NAMALWA (cell line): Measurements from ENCODE around the gene KIF25.
A peak's percentile ranks its signal among the peaks of the same experiment; 100 is the strongest.

ENCODE experiments used
- DNase-seq: peaks from one replicate; pipeline ENCODE4 v3.0.0-alpha.2; 2015; ENCODE audit warnings: low spot score

KIF25 gene

DNA sequence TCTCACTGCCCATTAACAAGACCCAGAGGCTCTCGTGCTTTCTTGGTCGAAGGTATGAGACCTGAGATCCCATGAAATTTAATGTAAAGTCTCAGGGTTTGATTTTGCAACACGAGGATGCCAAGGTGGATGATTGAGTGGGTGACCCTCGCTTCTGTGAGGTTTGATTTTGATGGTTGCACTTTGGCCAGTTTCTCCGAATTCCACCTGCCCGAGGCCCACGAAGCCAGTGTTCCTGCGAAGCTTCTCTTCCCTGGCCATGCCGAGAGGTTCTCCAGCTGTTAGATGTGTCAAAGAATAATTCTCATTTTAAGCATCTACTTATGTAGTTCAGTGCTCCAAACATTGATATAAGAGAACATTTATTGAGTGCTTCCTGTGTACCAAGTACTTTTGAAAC lies at the start of gene KIF25:
Gene KIF25, plus strand, starts transcription at position 30 of the 400 bp plus-strand sequence. CDS start 31,915 bp downstream, outside the sequence.
- no peak for DNase-seq

DNA sequence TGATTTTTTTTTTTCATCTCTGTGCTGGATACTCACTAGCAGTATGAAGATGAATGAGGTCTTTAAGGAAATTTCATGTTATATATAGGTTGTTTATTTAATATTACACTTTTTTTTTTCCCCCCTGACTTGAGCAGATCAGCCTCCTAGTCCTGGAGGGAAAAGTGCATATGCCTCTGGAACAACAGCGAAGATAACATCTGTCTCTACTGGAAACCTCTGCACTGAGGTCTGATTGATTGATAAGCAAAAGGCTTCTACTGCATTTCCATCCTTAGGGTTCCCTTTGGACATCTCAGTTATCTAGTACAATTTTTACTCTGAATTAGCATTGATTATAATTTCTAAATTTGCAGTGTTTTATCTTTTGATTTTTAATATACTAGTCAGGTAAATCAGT lies 49.8 kb upstream of the KIF25 start:
- DNase-seq: no peak

- no peak for DNase-seq
Measured at GRCh38 chr6:167948716-167949115, 48.8 kb upstream of the KIF25 start.

DNA sequence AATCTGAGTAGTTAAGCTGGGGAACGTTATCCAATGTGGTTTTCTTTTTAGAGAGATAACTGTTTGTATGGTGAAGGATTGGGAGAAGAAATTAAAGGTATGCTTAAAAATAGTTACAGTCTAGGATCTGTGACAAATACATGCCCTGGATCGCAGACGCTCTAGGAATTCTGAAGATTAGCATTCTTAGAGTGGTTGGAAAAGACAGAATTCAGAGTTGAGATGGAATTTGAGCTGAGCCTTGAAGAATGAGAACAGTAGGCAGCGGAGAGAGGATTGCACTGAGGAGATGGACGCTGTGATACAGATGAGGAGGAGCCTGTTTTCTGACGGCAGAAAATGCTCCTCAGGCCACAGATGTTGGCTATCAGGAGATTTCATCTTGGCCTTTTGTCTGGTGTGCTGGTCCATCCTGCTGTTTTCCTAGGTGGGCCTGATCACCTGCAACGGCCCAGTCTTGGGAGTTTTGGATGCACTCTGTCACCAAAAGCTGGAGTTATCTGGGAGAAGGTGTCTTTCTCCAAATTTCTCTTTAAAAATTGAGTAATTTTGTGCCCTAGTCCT lies 48.3 kb upstream of the KIF25 start:
- no peak for DNase-seq

- DNase-seq: no peak
Measured at GRCh38 chr6:167951781-167952511, 45.5 kb upstream of the KIF25 start.

- no peak for DNase-seq
Measured at GRCh38 chr6:167952512-167952859, 45.0 kb upstream of the KIF25 start.

- DNase-seq: no peak
Measured at GRCh38 chr6:167953551-167953950, 43.9 kb upstream of the KIF25 start.

GRCh38 chr6:167954151-167954550 lies 43.3 kb upstream of the KIF25 start:
- DNase-seq: no peak

- DNase-seq: no peak
Measured at GRCh38 chr6:167956491-167956890, 41.0 kb upstream of the KIF25 start.

DNA sequence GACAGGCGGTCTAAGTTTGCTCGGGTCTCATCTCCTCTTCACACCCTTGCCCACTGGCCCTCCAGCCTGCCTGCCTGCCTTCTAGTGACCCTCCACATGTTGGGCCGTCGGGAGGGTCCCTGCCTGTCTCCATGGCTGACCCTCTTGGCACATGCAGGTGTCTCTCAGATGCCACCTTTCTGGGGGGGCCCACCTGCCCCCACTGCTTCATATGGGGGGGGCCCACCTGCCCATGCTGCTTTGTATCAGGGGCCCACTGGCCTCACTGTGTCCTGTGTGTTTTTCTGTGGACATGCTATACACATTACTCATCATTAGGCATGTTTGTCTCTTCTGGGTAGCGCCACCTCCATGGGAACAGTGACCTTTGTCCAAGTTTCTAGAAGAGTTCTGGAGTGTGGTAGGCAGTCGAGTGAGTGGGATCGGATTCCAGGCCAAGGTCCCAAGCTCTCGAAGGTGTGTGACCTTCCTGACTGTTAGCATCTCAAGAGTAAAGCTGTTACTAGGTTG lies 40.4 kb upstream of the KIF25 start:
- DNase-seq: no peak

- no peak for DNase-seq
Measured at GRCh38 chr6:167957626-167958025, 39.8 kb upstream of the KIF25 start.

DNA sequence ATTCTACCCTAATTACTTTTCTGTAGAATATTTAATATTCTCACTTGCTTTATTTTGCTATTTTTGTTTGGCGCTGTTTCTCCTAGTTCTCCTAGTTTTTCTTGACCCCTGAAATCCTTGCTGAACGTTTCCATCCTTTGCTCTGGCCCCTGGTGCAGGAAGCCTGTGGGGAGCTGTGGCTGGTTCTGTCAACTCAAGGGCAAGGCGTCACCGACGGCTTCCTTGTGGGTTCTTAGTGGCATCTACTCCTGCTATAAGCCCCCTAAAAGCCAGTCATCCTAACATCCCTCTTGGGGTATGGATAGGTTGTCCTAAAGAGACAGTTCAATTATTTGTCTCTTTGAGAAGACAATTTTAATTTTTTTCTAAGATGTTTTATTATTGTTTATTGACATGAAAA lies 36.9 kb upstream of the KIF25 start:
- DNase-seq: no peak

DNA sequence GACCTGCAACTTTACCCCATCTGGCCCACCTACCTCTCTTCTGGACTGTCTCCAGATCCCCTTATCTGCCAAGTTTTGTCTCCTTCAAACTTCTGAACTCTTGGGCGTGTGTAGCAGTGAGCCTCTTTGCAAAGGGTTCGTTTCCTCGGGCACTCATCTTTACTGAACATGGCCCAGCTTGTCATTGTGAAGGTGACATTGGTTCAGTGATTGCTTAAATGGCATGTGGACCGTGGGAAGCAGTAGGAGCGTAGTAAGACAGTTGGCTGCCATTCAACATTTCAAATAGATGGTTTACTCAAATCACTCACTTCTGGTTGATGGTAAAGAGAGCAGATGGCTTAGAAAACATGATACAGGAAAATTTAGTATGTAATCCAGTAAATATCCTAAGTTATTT lies 34.8 kb upstream of the KIF25 start:
- DNase-seq: no peak

- no peak for DNase-seq
Measured at GRCh38 chr6:167963589-167964057, 33.8 kb upstream of the KIF25 start.

DNA sequence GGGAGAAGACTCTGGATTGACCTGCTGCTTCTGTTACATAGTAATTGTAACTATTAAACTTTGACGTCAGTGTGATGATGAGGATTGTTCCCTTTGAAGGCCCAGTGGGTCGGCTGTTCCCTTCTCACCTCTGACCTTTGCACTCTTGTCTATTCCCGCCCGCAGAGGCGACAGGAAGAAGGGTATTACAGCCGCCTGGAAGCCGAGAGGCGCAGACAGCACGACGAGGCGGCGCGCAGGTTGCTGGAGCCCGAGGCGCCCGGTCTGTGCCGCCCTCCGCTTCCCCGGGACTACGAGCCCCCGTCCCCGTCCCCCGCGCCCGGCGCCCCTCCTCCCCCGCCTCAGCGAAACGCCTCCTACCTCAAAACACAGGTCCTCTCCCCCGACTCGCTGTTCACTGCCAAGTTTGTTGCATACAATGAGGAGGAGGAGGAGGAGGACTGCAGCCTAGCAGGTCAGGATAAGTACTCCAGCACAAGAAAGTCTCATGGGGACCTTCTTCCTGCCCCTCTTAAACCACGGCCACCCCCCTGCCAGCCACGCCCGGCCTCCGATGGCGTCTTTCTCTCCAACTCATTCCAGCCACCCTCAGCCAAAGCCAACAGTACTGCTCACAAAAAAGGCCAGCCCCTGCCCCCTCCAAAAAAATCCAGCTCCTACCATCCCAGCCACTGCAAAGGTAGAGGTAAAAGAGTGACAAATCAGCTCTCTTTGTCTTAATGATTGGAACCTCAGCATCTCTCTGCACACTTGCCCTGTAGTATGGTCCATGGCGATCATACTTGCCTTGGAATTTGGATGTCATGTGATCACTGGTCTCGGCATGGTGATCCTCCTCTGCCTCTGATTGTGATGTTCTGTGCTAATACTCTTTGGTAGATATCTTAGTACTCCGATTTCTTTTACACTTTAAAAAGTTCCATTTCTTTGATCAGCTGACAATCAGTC lies 31.6 kb upstream of the KIF25 start:
- DNase-seq: no peak

GRCh38 chr6:167966540-167966905 lies 30.9 kb upstream of the KIF25 start:
- no peak for DNase-seq

DNA sequence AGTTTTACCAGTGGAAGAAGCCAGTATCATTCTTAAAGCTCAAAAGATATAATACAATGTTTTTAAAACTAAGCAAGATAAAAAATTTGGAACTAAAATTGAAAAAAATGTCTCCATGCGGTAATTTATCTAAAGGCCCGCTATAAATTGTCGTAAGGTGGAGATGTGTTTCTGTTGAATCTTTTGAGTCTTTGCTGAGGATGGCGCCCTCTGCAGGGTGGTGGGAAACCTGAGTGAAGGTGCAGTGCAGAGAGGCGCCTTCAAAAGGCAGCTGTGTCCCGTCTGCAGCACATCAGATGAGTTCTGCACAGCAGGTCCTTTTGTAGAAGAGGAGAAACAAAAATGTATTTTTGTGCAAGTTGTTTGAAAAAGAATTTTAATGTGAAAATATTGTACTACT lies 29.4 kb upstream of the KIF25 start:
- DNase-seq: peak; percentile 55

DNA sequence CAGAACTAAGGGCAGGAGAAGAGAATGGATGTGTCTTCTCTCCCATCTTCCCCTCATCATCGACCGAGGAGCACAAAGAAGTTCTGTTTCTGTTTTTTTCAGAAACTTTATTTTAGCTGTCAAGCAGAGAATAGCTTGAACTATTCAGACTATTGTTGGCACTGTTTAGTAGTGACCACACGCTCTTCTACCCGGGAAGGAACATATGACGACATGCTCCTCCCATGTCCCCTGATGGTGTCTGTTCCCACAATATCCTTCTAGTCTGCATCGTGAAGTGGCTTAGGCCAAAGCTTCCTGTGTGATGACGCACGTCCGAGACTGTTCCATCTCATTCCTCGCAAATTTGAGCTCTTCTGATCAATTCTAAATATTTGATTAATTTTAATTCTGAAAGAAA lies 27.2 kb upstream of the KIF25 start:
- DNase-seq: no peak

DNA sequence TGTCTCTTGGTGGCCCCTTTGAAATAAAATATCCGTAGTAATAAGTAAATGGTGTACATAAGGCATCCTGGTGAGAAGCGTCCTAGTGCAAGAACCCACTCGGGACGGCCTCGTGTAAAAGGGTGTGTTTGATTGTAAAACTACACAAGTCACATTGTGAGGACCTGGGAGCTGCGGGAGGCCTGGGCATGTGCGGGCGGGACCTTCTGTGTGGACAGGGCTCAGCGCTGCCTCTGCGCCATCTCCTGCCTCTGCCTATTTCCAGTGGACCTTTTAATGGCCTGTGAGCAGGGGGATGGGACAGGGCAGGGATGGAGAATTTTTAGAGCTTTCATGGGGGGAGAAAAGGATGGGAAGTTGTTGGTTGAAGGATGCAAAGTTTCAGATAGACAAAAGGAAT lies 25.3 kb upstream of the KIF25 start:
- no peak for DNase-seq

GRCh38 chr6:167973148-167973885 lies 24.2 kb upstream of the KIF25 start:
- no peak for DNase-seq

DNA sequence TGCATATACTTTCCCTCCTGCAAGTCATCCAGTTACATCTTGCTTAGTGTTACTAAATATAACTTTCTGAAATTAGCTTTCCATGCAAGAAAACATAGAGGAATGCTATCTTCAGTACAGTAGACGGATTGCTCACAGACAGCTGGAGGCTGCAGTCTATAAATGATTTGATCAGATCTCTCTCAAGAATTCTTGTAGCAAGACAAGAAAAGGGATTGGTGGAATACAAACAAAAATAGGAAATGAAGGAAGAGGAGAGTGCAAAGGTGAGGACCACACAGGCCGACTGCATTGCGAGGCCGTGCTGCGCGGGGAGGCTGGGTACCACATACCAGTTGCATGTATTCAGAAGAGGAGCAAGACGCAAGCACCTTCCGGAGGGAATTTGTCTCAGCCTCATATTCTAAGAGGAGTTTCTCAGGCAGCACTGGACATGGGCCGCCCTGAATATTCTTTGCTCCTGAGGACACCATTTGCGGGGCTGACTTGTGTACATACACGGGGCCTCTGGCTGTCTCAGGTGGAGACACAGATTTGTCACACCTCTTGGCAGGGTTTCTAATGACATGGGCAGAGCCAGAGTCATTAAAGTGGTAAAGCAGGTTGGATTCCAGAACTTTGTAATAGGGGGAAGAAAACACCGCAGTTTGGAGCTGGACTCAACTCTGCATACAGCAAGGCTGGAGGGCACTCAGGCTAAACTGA lies 22.7 kb upstream of the KIF25 start:
- no peak for DNase-seq
